ENCODE data around the gene PIGBOS1. TPM values are rescaled to one million over a fixed set of nuclear protein-coding genes. Genes with fewer than 3 reads are reported as not detected.

The PIGBOS1 gene
- total and polyA plus RNA-seq, 4 donors, result 4.7 to 14.3 (median 7.2) TPM

DNA sequence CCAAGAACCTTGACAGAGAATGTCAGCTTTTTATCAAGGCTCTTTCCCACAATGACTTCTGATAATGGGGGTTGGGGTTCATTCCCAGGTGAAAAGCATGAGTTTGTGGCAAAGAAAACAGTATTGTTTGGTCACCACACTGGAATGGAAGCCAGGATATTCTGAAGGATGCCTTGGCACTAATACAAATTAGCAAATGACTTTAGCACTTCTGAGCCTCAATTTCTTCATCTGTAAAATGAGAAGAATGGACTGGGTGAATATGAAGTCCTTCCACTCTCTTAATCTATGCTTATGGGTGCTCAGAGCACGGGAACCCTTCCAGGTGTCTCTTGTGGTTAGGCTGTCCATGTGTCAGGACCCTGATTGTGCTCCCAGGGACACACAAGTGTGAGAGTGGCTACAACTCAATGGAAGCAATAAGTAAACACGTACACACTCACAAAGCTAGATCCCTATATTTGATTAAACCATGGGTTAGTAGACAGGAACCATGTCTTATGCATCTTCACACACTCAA lies 50.7 kb downstream of the PIGBOS1 start:
- Histone ChIP-seq H3K36me3 (ENCODE audit: control insufficient read depth in 4 of 4, insufficient read depth in 3 of 4, low read depth in 1 of 4, low read length in 3 of 4) (no peaks in the 10 kb centered on the region), H3K4me1 (ENCODE audit: control insufficient read depth in 4 of 4, insufficient read depth in 4 of 4, low read length in 3 of 4) (no peaks in the 10 kb centered on the region), H3K9ac (ENCODE audit: low read depth in 1 of 2, low read length in 2 of 2) (no peak overlapping the region), H3K27ac (ENCODE audit: low read depth in 1 of 2, low read length in 2 of 2) (no peak overlapping the region), H3K27me3 (ENCODE audit: control insufficient read depth in 4 of 4, insufficient read depth in 4 of 4, low read length in 3 of 4) (no peaks in the 10 kb centered on the region), H3K4me3 (ENCODE audit: low read depth in 1 of 3, low read length in 3 of 3) (no peak overlapping the region), H3K9me3 (ENCODE audit: control insufficient read depth in 4 of 4, low read length in 3 of 4) (no peaks in the 10 kb centered on the region)
- no peak for DNase-seq (ENCODE audit: low spot score)
- TF ChIP-seq, protein P1, sequence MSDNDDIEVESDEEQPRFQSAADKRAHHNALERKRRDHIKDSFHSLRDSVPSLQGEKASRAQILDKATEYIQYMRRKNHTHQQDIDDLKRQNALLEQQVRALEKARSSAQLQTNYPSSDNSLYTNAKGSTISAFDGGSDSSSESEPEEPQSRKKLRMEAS (IDR thresholded peaks at IDR 0.05), result no peak
- no peak for TF ChIP-seq FOXA2 (IDR thresholded peaks at IDR 0.05)
- no peak for TF ChIP-seq NR2F2 (IDR thresholded peaks at IDR 0.05)
- TF ChIP-seq YY1 (IDR thresholded peaks at IDR 0.05), result no peak
- TF ChIP-seq HNF4G (IDR thresholded peaks at IDR 0.05), result no peak
- TF ChIP-seq, protein P2, sequence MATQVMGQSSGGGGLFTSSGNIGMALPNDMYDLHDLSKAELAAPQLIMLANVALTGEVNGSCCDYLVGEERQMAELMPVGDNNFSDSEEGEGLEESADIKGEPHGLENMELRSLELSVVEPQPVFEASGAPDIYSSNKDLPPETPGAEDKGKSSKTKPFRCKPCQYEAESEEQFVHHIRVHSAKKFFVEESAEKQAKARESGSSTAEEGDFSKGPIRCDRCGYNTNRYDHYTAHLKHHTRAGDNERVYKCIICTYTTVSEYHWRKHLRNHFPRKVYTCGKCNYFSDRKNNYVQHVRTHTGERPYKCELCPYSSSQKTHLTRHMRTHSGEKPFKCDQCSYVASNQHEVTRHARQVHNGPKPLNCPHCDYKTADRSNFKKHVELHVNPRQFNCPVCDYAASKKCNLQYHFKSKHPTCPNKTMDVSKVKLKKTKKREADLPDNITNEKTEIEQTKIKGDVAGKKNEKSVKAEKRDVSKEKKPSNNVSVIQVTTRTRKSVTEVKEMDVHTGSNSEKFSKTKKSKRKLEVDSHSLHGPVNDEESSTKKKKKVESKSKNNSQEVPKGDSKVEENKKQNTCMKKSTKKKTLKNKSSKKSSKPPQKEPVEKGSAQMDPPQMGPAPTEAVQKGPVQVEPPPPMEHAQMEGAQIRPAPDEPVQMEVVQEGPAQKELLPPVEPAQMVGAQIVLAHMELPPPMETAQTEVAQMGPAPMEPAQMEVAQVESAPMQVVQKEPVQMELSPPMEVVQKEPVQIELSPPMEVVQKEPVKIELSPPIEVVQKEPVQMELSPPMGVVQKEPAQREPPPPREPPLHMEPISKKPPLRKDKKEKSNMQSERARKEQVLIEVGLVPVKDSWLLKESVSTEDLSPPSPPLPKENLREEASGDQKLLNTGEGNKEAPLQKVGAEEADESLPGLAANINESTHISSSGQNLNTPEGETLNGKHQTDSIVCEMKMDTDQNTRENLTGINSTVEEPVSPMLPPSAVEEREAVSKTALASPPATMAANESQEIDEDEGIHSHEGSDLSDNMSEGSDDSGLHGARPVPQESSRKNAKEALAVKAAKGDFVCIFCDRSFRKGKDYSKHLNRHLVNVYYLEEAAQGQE (IDR thresholded peaks at IDR 0.05), result no peak
- TF ChIP-seq GABPA (IDR thresholded peaks at IDR 0.05 in 1 of 2, conservative IDR thresholded peaks at IDR 0.05 in 1 of 2), result no peak
- TF ChIP-seq, protein P3, sequence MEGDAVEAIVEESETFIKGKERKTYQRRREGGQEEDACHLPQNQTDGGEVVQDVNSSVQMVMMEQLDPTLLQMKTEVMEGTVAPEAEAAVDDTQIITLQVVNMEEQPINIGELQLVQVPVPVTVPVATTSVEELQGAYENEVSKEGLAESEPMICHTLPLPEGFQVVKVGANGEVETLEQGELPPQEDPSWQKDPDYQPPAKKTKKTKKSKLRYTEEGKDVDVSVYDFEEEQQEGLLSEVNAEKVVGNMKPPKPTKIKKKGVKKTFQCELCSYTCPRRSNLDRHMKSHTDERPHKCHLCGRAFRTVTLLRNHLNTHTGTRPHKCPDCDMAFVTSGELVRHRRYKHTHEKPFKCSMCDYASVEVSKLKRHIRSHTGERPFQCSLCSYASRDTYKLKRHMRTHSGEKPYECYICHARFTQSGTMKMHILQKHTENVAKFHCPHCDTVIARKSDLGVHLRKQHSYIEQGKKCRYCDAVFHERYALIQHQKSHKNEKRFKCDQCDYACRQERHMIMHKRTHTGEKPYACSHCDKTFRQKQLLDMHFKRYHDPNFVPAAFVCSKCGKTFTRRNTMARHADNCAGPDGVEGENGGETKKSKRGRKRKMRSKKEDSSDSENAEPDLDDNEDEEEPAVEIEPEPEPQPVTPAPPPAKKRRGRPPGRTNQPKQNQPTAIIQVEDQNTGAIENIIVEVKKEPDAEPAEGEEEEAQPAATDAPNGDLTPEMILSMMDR (IDR thresholded peaks at IDR 0.05; ENCODE audit: low read depth, low read length, missing input control), result no peak
- TF ChIP-seq, protein P4, sequence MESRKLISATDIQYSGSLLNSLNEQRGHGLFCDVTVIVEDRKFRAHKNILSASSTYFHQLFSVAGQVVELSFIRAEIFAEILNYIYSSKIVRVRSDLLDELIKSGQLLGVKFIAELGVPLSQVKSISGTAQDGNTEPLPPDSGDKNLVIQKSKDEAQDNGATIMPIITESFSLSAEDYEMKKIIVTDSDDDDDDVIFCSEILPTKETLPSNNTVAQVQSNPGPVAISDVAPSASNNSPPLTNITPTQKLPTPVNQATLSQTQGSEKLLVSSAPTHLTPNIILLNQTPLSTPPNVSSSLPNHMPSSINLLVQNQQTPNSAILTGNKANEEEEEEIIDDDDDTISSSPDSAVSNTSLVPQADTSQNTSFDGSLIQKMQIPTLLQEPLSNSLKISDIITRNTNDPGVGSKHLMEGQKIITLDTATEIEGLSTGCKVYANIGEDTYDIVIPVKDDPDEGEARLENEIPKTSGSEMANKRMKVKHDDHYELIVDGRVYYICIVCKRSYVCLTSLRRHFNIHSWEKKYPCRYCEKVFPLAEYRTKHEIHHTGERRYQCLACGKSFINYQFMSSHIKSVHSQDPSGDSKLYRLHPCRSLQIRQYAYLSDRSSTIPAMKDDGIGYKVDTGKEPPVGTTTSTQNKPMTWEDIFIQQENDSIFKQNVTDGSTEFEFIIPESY (IDR thresholded peaks at IDR 0.05), result no peak
- TF ChIP-seq FOXA1 (IDR thresholded peaks at IDR 0.05), result no peak
- TF ChIP-seq TAF1 (conservative IDR thresholded peaks at IDR 0.05), result no peak
- TF ChIP-seq, protein P5, sequence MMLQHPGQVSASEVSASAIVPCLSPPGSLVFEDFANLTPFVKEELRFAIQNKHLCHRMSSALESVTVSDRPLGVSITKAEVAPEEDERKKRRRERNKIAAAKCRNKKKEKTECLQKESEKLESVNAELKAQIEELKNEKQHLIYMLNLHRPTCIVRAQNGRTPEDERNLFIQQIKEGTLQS (IDR thresholded peaks at IDR 0.05), result no peak
- TF ChIP-seq HNF4A (conservative IDR thresholded peaks at IDR 0.05), result no peak
- TF ChIP-seq SP1 (IDR thresholded peaks at IDR 0.05), result no peak
- TF ChIP-seq EGR1 (IDR thresholded peaks at IDR 0.05; ENCODE audit: low read depth in 2 of 2), result no peak
- no peak for TF ChIP-seq JUND (IDR thresholded peaks at IDR 0.05)
- TF ChIP-seq RAD21 (IDR thresholded peaks at IDR 0.05), result no peak
- WGBS, result 93% methylated on average over 2 of the region's 2 CpGs
